ENCODE results near the gene C5orf58.

DNA sequence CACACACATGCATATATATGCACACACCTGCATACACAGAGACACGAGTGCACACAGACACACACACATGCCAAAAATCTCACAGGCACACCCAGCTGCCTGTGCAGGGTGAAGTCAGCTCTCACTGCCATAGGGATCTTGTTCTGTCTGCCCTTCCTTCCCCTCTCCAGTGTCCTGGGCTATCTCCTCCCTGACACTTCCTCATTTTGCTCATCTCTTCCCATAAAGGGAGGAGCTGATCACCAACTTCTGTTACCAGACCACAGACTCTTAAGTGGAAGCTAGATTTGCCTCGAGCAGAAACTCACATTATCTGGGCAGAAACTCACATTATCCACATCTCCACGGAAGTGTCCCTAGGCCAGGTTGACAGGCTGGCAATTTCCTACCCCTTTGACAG is 36.1 kb downstream of the C5orf58 start:
- TF ChIP-seq, protein P1, sequence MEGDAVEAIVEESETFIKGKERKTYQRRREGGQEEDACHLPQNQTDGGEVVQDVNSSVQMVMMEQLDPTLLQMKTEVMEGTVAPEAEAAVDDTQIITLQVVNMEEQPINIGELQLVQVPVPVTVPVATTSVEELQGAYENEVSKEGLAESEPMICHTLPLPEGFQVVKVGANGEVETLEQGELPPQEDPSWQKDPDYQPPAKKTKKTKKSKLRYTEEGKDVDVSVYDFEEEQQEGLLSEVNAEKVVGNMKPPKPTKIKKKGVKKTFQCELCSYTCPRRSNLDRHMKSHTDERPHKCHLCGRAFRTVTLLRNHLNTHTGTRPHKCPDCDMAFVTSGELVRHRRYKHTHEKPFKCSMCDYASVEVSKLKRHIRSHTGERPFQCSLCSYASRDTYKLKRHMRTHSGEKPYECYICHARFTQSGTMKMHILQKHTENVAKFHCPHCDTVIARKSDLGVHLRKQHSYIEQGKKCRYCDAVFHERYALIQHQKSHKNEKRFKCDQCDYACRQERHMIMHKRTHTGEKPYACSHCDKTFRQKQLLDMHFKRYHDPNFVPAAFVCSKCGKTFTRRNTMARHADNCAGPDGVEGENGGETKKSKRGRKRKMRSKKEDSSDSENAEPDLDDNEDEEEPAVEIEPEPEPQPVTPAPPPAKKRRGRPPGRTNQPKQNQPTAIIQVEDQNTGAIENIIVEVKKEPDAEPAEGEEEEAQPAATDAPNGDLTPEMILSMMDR (IDR thresholded peaks at IDR 0.05): no peak
- TF ChIP-seq POLR2A (IDR thresholded peaks at IDR 0.05): no peak

Measured in uterus (tissue), 2 donors.